Putamen (tissue), 1 donor: Measurements from ENCODE around the gene GDA.
"Not testable (repeated sequence)": the region's sequence is repeated elsewhere in the genome, so short reads cannot be mapped to it uniquely, and the experiment has no call there.

Experiments
- DNase-seq: peaks from one replicate; pipeline ENCODE4 v3.0.0-alpha.2; 2016; ENCODE audit warnings: low spot score

Gene GDA

GRCh38 chr9:72207278-72207677, 58.0 kb downstream of the GDA start:
- no peak for DNase-seq

GRCh38 chr9:72210522-72210921, 61.3 kb downstream of the GDA start:
- no peak for DNase-seq

- DNase-seq, result no peak
Measured at GRCh38 chr9:72211047-72211446, 61.8 kb downstream of the GDA start.

GRCh38 chr9:72213906-72214305, 64.7 kb downstream of the GDA start:
- no peak for DNase-seq

- DNase-seq, result no peak
Measured at GRCh38 chr9:72217306-72217842, 68.1 kb downstream of the GDA start.

GRCh38 chr9:72220589-72220988, 71.3 kb downstream of the GDA start:
- DNase-seq, result no peak

GRCh38 chr9:72226146-72226812, 77.0 kb downstream of the GDA start:
- DNase-seq, result no peak

GRCh38 chr9:72228282-72228681, 79.0 kb downstream of the GDA start:
- no peak for DNase-seq

GRCh38 chr9:72232778-72233177, 83.5 kb downstream of the GDA start:
- no peak for DNase-seq

GRCh38 chr9:72247549-72247948, 98.3 kb downstream of the GDA start:
- no peak for DNase-seq

- no peak for DNase-seq
Measured at GRCh38 chr9:72251589-72251988, 102.3 kb downstream of the GDA start.

- no peak for DNase-seq
Measured at GRCh38 chr9:72254901-72255545, 105.8 kb downstream of the GDA start.

- no peak for DNase-seq
Measured at GRCh38 chr9:72255569-72255968, 106.3 kb downstream of the GDA start.

GRCh38 chr9:72256931-72257330, 107.7 kb downstream of the GDA start:
- no peak for DNase-seq

- DNase-seq, result no peak
Measured at GRCh38 chr9:72257814-72258213, 108.6 kb downstream of the GDA start.

- no peak for DNase-seq
Measured at GRCh38 chr9:72262063-72262462, 112.8 kb downstream of the GDA start.

GRCh38 chr9:72263572-72263971, 114.3 kb downstream of the GDA start:
- no peak for DNase-seq

GRCh38 chr9:72268961-72269360, 119.7 kb downstream of the GDA start:
- DNase-seq, result no peak

GRCh38 chr9:72270359-72270758, 121.1 kb downstream of the GDA start:
- not testable (repeated sequence) for DNase-seq

- no peak for DNase-seq
Measured at GRCh38 chr9:72271613-72272478, 122.6 kb downstream of the GDA start.

- no peak for DNase-seq
Measured at GRCh38 chr9:72274441-72274840, 125.2 kb downstream of the GDA start.

- DNase-seq, result no peak
Measured at GRCh38 chr9:72274916-72275315, 125.7 kb downstream of the GDA start.

- no peak for DNase-seq
Measured at GRCh38 chr9:72276429-72276828, 127.2 kb downstream of the GDA start.
